Germinal center (tissue), 1 donor: ENCODE data around the gene NAT10.

Experiments
- DNase-seq: peaks from one replicate; pipeline ENCODE4 v3.0.0; 2012; ENCODE audit warnings: mixed read lengths, low spot score

The NAT10 gene

GRCh38 chr11:34189191-34189590 lies 83.8 kb downstream of the NAT10 start:
- no peak for DNase-seq

GRCh38 chr11:34190192-34191139 lies 85.0 kb downstream of the NAT10 start:
- peak; percentile 31 for DNase-seq

DNA sequence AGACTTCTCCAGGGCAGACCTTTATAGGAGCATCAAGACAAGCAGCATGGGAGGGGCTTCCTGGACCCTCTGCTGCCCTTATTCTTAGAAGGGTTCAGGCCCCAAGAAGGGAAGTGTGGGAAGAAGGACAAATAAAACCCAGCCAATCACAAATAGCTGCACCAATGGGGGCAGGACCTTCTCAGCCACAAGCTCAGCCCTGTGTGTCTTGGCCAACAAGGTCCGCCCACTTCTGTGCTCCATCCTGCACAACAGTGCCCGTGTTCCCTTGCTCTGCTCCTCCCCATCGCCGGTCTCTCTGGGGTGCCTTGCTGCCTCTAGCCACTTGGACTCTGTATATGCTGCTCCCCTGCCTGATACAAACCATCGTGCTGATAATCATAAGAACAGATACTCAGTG lies 86.1 kb downstream of the NAT10 start:
- DNase-seq: no peak

GRCh38 chr11:34192481-34193401 lies 87.3 kb downstream of the NAT10 start:
- DNase-seq: no peak

- no peak for DNase-seq
These were observed 89.3 kb downstream of the NAT10 start for GRCh38 chr11:34194576-34195335.
